GM19351 (cell line): ENCODE data around the gene NR5A1.

ENCODE experiments used
- ATAC-seq: cut with Tn5 transposase; IDR thresholded peaks from one replicate; pipeline ENCODE4 v1.9.1; 2021; ENCODE audit warnings: mild to moderate bottlenecking, moderate library complexity; ENCODE audit not compliant: unreplicated experiment

The NR5A1 gene

DNA sequence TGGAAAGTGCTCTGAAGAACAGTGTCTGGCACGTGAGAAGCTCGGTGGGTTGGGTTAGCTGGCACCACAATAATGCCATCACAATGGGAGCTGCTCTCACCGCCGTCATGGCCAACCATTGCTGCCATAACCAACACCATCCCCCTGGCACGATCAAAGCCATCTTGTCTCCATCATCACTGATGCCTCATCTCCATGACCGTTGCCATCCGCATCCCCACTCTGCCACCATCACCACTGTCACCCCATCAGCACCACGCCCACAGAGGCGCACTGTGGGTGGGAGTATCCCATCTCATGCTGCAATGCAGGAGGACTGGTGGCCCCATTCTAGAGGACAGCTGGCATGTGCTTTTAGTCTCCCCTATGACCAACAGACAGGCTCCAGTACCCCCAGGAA, 23.7 kb downstream of the NR5A1 start:
- ATAC-seq, result no peak

DNA sequence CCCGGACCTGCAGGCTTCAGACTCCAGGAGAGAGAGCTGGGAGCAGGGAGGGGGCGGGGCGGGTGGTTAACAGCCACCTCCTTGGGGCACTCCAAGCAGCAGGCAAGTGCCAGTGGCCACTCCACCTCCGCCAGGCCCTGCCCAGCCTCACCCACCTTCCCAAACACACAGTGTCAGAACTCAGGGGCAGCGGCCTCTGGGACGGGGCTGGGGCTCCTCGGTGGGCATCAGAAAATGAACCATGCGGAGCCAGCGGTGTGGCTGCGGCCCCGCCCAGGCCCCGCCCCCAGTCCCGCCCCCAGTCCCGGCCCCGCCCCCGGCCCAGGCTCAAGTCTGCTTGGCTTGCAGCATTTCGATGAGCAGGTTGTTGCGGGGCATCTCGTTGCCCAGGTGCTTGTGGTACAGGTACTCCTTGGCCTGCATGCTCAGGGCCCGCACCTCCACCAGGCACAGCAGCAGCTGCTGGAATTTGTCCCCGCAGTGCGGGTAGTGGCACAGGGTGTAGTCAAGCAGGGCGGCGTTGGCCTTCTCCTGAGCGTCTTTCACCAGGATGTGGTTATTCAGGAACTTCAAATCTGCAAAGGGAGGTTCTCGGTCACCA, 24.7 kb downstream of the NR5A1 start:
- no peak for ATAC-seq

DNA sequence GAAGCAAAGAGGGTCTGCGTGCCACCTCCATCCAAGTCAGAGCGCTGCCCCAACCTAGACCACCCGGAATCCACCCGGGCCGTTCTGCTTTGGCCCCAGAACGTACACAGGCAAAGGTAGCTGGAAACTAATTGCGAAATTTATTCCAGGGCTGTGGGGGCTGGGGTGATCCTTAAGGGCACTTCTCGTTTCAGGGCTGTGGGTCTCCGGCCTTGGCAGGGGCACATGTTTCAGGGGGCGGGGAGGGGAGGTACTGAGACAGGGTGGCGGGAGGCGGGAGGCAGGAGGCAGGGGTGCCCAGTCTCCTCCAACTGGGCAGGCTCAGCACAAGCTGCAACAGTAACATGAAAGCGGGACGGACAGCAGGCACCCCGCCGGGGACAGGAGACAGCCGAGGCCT, 26.1 kb downstream of the NR5A1 start:
- no peak for ATAC-seq

DNA sequence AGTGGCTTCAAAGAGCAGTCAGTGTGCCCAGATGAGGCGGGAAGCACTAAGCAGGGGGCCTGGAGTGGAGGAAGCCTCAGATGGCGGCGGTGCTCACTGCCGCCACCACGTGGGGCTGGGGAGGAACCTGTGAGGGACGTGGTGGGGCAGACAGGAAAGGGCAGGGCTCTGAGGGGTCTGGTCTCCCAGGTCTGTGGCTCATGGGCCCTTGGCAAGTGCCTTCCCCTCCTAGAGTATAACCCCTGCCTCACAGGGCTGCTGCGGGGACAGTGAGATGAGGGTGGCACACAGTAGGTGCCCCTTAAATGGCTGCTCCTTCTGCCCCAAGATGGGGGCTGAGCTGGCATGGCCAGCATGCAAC, 26.6 kb downstream of the NR5A1 start:
- ATAC-seq, result peak; percentile 69

DNA sequence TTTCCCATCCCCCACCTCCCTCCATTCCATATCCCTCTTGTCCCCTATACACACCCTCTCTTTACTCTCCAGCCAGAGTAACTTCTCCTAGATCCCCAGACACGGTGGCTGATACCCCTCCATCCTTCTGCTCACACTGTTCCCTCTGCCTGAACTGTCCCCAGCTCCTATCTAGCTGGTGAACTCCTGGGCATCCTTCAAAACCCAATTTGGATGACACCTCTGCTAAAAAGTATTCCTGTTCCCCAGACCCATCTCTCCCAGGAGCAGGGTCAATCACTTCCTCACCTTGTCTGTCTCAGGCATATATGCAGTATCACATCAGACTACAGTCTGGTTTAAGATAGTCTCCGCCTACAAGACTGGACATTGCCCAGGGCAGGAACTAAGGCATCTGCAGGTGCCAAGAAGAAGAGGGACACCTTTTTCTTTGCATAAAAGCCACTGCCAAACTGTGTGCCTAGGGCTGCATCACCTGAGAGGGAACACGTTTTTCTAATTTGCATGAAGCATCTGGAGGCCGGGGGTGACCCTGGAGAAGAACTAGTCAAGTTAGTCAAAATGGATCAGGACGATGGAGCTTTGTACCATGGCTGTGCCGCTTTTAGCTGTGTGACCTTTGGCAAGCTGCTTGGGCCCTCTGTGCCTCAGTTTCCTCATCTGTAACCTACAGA, 27.1 kb downstream of the NR5A1 start:
- ATAC-seq, result peak; percentile 18

DNA sequence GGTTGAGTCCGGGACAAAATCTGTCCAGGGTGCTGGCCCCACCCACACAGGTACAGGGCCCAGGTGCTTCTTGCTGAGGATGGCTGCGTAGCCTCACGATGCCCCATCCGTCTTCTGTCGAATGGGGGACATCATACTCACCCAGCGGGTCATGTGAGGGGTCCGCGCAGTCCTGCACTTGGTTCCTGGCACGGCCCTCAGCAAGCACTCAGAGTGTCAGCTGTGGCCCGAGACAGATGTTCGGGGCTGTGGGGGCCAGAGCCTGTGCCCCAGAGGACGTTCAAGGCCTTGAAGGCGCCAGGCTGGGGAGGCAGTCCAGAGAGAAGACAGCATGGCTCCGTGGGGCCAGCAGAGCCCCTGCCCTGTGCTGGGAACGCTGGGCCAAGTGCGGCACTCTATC, 27.8 kb downstream of the NR5A1 start:
- no peak for ATAC-seq

DNA sequence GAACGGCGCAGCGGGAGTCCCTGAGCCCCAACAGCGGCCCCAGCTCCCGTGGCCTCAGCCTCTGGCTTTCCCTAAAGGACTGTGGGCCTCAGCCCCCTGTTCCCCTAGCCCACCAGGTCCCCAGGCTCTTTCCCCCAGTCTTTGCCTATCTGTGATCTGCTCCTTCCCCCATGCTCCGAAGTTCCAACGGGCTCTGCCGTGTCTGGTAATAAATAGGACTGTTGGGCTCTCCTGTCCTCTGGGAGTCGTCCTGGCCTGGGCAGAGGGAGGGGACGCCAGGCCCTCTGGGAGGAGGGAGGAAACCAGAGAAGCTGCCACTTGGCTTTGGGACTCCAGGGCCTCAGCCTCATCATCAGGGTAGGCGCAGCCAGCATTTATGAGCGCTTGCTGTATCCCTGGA, 28.8 kb downstream of the NR5A1 start:
- no peak for ATAC-seq

DNA sequence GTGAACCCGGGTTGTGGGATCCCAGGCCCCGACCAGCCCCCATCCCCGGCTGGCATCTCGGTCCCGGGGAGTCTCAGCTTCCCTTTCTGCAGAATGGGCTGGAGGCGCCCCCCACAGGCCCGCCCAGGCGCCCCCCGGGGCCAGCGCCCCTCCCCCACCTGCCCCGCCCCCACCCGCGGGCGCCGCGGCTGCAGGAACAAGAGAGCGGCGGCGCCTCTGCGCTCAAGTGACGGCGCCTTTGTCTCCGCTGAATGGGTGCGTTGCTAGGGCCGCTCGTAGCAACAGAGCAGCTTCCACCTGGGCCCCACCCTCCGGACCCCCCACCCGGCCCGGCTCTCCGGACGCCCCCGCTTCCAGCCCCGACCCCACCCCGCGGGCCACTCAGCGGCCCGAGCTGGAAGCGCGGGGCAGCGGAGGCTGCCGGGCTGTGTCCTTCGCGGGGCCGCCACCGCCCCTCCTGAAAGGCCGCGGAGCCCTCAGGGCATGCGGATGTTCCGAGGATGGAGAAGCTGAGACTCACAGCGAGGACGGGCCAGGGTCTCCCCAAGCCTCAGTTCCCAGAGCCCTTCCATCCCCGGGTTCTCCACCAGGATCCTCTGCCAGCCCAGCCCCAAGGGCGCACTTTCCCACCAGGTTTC, 29.4 kb downstream of the NR5A1 start:
- ATAC-seq, result no peak

DNA sequence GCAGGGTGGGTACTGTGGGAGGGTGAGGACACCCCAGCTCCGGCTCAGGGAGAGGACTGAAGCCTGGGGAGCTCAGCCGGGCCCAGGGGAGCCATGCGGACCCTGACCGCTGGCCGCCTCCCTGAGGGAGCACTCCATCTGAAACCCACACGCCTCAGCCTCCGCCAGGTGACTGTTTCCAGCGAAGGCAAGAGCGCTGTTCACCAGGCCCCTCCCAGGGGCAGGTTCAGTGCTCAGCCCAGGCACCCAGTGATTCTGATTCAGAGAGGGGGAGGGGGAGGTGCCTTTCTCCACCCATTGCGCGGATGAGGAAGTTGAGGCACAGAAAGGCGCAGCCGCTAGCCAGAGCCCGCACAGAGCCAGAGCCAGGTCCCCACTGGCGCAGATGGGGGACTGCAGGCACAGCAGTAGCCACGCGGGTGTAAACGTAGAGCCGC, 30.0 kb downstream of the NR5A1 start:
- no peak for ATAC-seq

DNA sequence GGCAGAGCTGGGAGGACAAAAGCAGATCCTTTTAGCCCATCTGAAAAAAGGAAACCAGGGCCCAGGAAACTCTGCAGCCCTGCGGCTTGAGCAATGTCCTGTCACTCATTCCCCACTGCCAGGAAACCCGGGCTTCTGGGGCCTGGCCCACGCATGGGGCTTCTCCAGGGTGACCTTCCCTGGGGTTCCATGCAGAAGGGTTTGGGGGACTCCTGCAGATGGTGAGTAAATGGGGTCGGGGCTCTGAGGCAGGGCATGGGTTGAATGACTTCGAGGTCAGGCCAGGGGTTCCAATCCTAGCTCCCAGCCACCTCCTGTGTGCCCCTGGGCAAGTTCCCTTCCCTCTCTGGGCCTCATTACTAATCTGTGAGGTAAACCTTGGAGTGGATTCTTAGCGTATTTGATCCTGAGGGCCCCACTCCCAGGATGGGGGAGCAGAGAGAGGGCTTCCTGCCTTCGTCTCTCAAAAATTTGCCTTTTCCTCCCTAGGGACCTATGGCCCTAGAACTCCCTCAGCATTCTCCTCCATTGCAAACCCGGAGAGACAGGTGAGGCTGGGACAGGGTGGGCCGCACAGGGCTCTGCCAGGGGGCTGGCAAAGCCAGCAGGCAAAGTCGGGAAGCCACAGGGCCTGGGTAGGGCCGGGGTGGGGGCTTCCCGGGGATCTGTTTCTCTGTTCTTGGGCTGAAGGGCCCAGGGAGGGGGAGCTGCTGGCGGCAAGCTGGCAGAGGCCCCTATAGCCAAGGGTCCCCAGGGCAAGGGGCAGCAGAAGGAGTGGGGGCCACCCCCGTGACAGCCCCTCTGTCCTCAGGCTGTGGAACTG, 31.1 kb downstream of the NR5A1 start:
- no peak for ATAC-seq

DNA sequence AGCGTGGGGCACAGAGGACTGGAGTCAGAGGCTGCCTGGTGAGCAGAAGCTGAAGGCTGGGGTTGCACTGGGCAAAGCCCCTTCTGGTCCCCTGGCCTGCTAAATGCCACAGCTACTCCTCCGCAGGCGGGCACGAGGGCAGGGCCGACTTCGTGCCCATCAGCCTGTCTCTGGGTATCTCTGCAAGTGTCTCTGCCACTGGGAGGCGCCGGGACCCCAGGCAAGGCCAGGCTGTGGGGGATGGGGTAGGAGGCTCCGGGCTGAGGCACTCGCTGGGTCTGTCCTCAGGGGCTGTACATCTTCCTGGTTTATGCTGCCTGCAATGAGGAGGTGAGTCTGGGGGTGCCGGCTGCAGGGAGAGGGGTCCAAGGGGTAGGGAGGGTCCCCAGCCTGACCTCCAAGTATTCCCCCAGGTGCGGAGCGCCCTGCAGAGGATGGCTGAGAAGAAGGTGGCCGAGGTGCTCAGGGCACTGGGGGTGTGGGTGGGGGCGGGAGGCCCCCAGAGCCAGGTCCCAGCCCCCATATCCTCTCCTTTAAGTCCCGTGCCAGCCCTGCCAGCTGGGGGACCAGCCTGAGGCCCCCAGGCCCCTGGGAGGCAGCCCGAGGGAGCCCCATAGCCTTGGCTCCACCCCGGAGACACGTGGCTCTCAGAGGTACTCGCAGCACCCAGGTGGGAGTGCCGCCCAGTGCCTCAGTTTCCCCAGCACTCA, 31.9 kb downstream of the NR5A1 start:
- ATAC-seq, result no peak

DNA sequence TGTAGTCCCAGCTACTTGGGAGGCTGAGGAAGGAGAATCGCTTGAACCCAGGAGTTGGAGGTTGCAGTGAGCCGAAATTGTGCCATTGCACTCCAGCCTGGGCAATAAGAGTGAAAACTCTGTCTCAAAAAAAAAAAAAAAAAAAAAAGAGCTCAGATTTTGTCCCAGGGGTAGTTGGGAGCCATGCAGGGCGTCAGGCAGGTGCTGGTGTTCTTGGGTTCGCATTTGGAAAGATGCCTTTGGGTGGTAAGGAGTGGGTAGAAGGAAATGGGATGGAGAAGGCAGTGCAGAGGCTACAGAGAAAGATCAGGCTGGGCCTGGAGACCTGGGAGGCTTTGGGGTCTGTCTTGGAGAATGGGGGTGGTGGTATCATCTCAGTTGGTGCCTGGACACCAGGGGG, 33.0 kb downstream of the NR5A1 start:
- ATAC-seq, result no peak

DNA sequence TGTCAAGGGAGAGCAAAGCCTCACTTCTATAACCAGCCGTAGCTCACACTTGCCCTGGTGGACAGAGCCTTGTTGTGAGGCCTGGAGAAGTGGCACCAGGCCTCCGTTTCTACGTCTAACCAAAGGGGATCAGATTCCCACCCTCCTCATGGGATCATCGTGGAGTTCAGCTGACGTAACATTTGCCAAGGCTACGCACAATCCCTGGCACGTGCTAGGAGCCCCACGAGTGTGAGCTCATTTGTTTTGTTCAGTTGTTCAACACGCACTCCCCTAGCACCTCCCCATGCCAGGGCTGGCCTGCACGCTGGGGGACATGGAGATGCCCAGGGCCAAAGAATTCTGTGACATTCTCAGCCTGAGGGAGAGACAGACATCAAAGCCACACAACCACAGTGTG, 33.9 kb downstream of the NR5A1 start:
- ATAC-seq, result no peak

DNA sequence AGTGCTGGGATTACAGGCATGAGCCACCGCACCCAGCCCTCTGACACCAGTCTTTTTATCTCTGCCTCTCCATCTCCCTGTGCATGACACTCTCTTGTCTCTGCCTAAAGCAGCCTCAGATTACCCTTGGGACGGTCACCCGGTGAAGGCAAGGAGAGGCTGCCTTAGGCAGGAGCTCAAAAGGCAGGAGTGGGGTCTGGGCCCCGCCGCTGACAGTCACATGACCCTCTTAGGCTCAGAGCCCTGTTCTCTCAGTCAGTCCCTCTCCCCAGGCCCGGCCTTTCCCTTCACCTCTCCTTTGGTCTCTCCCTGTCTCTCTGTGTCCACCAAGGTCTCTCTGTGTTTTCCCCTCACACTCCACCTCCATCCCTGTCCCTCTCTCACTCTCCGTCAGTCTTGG, 34.4 kb downstream of the NR5A1 start:
- no peak for ATAC-seq

DNA sequence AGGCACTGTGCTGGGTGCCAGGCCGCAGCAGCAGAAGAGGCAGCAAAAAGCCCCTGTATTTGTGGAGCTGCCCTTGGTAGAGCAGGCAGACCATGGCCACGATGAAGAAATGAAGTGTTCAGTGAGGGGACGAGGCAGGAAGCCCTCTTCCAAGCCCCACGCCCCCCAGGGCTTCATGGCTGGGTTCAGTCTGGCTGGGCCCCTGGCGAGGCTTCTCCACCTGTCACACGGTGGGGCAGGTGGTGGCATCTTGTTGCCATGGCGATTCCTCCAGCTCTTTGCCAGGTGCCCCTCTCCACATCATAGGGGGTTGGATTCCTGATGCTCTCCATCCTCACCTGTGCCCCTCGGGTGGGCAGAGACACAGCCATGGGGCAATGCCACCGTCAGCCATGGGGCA, 35.4 kb downstream of the NR5A1 start:
- no peak for ATAC-seq

DNA sequence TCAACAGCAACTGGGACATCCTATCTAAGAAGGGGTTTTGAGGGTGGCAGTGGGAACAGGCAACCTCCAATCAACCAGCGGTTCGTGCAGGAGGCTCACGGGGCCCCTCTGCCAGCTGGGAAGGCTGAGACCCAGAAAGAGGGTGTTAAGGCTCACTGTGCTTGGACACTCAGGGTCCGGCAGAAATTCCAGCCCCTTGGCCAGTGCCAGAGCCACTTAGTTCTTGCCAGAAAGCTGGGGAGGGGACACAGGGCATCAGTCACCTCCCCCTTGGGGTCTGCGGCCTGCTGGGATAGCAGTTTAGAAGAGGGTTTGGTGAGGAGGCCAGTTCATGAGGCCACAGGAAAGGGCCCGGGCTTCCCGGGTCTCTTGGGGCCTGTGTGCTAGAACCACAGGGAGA, 36.5 kb downstream of the NR5A1 start:
- ATAC-seq, result no peak

DNA sequence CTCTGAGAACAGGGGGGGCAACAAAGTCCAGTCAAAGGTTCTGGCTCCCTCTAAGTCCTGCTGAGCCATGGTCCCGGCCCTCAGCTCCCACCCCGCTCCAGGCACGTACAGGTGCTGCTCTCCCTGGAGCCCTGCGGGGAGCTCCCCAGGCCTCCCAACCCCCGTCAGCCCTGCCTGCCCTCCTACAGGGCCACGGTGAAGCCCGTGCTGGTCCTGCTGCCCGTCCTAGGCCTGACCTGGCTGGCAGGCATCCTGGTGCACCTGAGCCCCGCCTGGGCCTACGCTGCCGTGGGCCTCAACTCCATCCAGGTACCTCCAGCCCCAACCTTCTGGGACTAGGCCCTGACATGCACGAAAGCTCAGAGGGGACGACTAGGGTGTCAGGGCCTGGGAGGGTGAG, 36.9 kb downstream of the NR5A1 start:
- no peak for ATAC-seq

DNA sequence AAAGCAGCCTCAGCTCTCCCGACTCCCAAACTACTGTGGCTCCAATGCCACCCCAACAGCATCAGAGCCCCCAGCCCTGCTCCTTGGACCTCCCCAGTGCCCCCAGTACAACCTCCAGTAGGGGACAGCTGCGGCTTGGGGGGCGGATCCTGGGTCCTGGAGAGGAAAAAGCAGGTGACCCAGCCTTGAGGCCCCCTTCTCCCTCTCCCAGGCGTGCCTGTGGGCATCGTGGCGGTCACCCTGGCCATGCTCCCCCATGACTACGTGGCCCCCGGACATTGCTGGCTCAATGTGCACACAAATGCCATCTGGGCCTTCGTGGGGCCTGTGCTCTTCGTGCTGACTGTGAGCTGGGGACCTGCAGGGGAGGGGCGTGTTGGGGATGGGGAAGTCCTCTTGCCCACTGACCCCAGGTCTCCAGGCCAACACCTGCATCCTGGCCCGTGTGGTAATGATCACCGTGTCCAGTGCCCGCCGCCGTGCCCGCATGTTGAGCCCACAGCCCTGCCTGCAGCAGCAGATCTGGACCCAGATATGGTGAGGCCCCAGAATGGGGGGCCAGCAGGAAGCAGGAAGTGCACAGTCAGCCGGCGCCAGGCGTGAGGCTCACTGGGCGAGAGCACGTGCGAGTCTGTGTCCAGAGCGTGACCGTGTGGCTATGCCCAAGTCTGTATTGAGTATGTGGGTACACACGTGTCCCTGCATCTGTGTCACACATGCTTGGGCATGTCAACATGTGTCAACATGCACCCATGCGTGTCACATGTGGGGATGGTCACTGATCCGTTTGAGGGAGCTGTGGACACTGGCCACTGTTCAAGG, 38.0 kb downstream of the NR5A1 start:
- ATAC-seq, result no peak

DNA sequence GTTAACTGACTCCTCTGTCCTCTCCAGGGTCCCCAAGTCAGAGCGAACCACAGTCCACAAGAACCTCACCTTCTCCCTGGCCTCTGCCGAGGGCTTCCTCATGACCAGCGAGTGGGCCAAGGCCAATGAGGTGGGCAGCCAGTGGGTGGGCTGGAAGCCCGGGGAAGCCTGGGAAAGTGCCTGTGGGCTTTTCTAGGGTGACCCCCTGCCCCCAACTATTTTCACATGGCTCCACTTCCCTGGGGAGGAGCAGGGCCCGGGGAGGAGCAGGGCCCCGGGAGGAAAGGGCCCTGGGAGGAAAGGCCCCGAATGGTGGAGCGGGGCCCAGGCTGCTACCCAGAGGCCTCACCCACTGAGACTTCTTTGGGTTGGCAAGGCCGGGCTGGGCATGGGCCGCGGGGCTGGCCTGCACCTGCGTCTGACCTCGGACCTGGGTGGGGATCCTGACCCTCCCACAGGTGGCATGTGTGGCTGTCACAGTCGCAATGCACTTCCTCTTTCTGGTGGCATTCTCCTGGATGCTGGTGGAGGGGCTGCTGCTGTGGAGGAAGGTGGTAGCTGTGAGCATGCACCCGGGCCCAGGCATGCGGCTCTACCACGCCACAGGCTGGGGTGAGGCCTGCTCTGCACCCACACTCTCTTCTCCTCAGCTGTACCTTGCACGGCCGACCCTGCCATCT, 39.0 kb downstream of the NR5A1 start:
- no peak for ATAC-seq
